ENCODE measurements around the gene JDP2.

Gene JDP2

GRCh38 chr14:75437201-75438143 lies 9.7 kb downstream of the JDP2 start:
- no peak for DNase-seq (ENCODE audit: low read depth)

- no peak for DNase-seq (ENCODE audit: low read depth)
These were observed 10.8 kb downstream of the JDP2 start for GRCh38 chr14:75438486-75439080.

- no peak for DNase-seq (ENCODE audit: low read depth)
These were observed 12.2 kb downstream of the JDP2 start for GRCh38 chr14:75439989-75440388.

GRCh38 chr14:75440733-75441477 lies 13.1 kb downstream of the JDP2 start:
- DNase-seq (ENCODE audit: low read depth): no peak

GRCh38 chr14:75441728-75442127 lies 13.9 kb downstream of the JDP2 start:
- DNase-seq (ENCODE audit: low read depth): no peak

- DNase-seq (ENCODE audit: low read depth): no peak
These were observed 14.3 kb downstream of the JDP2 start for GRCh38 chr14:75442166-75442565.

- no peak for DNase-seq (ENCODE audit: low read depth)
These were observed 14.8 kb downstream of the JDP2 start for GRCh38 chr14:75442642-75443041.

GRCh38 chr14:75443203-75443969 lies 15.6 kb downstream of the JDP2 start:
- no peak for DNase-seq (ENCODE audit: low read depth)

- DNase-seq (ENCODE audit: low read depth): no peak
These were observed 17.4 kb downstream of the JDP2 start for GRCh38 chr14:75445236-75445635.

- DNase-seq (ENCODE audit: low read depth): no peak
These were observed 18.1 kb downstream of the JDP2 start for GRCh38 chr14:75445963-75446362.

GRCh38 chr14:75446447-75446846 lies 18.6 kb downstream of the JDP2 start:
- no peak for DNase-seq (ENCODE audit: low read depth)

GRCh38 chr14:75448209-75448608 lies 20.4 kb downstream of the JDP2 start:
- DNase-seq (ENCODE audit: low read depth): no peak

GRCh38 chr14:75449036-75449435 lies 21.2 kb downstream of the JDP2 start:
- DNase-seq (ENCODE audit: low read depth): no peak

- no peak for DNase-seq (ENCODE audit: low read depth)
These were observed 21.9 kb downstream of the JDP2 start for GRCh38 chr14:75449696-75450095.

GRCh38 chr14:75450381-75451276 lies 22.8 kb downstream of the JDP2 start:
- no peak for DNase-seq (ENCODE audit: low read depth)

GRCh38 chr14:75452324-75452723 lies 24.5 kb downstream of the JDP2 start:
- no peak for DNase-seq (ENCODE audit: low read depth)

GRCh38 chr14:75452900-75453816 lies 25.3 kb downstream of the JDP2 start:
- DNase-seq (ENCODE audit: low read depth): no peak

GRCh38 chr14:75453817-75454434 lies 26.1 kb downstream of the JDP2 start:
- DNase-seq (ENCODE audit: low read depth): no peak

- no peak for DNase-seq (ENCODE audit: low read depth)
These were observed 27.2 kb downstream of the JDP2 start for GRCh38 chr14:75454963-75455546.

Measured in stimulated activated CD8-positive, alpha-beta memory T cell treated with anti-CD3 and anti-CD28 coated beads, Interleukin-7, amount 100 ng/mL, for 24 hours (primary cell).